Lower leg skin (tissue), 3 donors: Measurements from ENCODE around the gene CAPSL.

ENCODE experiments used
- POLR2A ChIP-seq, 2 donors: fragments of 450-650 bp; IDR thresholded peaks; one replicate each; pipeline ENCODE4 v1.6.1; 2016 to 2017; ENCODE audit warnings: antibody characterized with exemption in 2 of 2, mild to moderate bottlenecking in 1 of 2, moderate library complexity in 1 of 2
- TF ChIP-seq, protein P1 (sequence below), 3 donors: fragments of 450-650 bp; IDR thresholded peaks; one replicate each; pipeline ENCODE4 v1.5.1; 2016; ENCODE audit warnings: antibody characterized with exemption in 3 of 3, mild to moderate bottlenecking in 3 of 3, moderate library complexity in 2 of 3

- TF ChIP-seq, protein P1, sequence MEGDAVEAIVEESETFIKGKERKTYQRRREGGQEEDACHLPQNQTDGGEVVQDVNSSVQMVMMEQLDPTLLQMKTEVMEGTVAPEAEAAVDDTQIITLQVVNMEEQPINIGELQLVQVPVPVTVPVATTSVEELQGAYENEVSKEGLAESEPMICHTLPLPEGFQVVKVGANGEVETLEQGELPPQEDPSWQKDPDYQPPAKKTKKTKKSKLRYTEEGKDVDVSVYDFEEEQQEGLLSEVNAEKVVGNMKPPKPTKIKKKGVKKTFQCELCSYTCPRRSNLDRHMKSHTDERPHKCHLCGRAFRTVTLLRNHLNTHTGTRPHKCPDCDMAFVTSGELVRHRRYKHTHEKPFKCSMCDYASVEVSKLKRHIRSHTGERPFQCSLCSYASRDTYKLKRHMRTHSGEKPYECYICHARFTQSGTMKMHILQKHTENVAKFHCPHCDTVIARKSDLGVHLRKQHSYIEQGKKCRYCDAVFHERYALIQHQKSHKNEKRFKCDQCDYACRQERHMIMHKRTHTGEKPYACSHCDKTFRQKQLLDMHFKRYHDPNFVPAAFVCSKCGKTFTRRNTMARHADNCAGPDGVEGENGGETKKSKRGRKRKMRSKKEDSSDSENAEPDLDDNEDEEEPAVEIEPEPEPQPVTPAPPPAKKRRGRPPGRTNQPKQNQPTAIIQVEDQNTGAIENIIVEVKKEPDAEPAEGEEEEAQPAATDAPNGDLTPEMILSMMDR (IDR thresholded peaks at IDR 0.05) = no peak
- TF ChIP-seq POLR2A (IDR thresholded peaks at IDR 0.05) = no peak
These were observed 80.7 kb downstream of the CAPSL start for GRCh38 chr5:35857606-35858205.
